Epithelial cell of prostate (primary cell): ENCODE results near the gene BEX3.
"Not testable (repeated sequence)": the region's sequence is repeated elsewhere in the genome, so short reads cannot be mapped to it uniquely, and the experiment has no call there.

Source experiments
- DNase-seq: peaks from one replicate; pipeline ENCODE4 v3.0.0-alpha.2; 2011; ENCODE audit warnings: low read depth, low spot score
- H3K27ac ChIP-seq: fragments of 450-650 bp; 2 replicates; pipeline ENCODE4 v1.5.1; 2017; ENCODE audit warnings: mild to moderate bottlenecking

The BEX3 gene

DNA sequence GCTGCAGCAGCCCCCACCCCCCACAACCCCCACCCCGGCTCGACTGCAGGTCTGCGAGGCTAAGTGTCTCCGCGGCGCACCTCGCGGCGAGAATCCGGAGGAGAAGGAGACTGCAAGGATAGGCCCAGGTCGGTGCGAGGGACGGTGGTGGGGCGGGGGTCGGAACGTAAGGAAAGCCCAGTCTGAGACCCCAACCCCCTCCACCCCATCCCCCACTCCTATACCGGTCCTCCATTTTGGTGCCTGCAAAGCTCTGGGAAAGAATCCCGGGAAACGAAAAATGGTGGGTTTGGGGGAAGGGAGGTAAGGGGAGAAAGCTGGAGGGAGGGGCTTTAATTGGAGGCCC, 614 bp downstream of the BEX3 start:
- peak overlapping the region; percentile 26 for H3K27ac ChIP-seq

GRCh38 chrX:103378990-103379389, 2.7 kb downstream of the BEX3 start:
- no peak overlapping the region for H3K27ac ChIP-seq
- no peak for DNase-seq

More for the DNA sequence above, 614 bp downstream of the BEX3 start:
- no peak for DNase-seq

DNA sequence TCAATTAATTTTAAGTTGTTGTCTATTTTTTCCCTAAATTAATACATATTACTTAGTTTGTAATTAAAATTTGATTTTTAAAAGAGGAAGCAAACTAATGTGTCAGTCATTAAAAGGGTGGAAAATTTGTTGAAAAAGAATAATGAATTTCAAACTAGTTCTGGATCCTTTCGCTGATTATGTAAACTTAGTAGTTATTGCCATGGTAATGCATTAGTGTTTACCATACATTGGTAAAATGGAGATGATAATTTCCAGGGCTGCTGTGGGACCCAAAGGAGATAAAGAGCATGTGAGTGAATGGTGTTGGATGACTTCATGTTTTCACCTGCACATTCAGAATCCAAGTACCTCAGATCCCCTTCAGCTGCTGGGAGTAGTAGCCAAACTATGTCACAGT, 6.5 kb downstream of the BEX3 start:
- no peak overlapping the region for H3K27ac ChIP-seq
- DNase-seq, result no peak

DNA sequence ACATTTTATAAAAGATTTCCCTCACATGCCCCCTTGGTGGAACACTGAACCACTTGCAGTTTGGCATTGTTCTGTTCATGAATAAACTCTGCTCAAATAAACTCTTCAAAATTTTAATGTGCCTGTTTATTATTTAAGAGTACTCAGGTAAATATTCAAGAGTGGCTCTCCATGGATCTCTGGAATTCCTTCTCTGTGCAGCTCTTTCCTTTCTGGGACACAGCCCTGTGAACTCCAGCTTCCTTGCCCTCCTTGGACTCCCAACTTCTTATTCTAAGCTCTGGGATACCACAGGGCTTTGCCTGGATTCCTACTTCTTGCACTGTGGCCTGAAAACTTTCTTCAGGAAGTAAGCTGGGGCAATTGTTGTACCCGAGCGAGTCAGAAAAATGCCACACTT, 8.3 kb downstream of the BEX3 start:
- H3K27ac ChIP-seq, result no peak overlapping the region
- no peak for DNase-seq

DNA sequence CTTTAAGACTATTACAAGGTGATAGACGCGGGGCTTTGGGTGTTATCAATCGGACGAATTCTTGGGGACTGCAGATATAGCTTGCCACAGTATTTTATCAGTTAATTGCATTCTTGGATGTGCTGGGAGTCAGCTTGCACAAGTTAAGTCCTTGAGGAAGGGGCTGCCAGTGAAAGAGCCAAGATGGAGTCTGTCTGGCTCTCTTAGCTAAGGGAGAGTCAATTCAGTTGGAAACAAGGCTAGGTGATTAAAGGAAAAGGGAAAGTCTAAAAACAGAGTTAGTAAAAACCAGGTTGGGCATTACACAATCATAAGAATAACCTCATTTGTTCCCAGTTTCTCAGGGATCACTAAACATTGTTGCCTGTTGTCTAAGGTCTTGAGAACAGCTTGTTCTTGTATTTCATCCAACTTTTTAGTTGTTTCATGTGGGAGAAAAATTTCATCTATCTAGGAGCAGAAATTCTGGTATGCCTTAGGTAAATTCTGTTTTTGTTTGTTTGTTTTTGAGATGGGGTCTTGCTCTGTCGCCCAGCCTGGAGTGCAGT, 9.0 kb downstream of the BEX3 start:
- not testable (repeated sequence) for DNase-seq

DNA sequence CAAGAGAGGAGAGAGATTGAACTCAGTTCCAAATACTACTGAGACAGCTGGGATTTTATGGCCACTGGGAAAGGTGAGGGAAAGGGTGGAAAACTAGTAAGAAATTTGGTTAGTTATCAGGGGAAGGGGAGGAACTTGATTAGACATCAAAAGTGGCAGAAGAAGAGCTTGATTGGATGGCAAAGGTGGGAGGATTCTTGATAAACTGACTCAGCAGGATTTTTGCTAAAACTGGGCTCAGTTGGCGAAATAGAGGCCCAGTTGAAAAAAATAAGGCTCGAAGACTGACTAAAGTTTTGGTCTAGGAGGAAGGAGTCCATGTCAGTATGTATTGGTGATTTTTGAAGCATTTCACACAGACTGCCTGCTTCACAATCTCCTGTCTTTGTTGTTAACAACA, 10.0 kb downstream of the BEX3 start:
- no peak for DNase-seq
- H3K27ac ChIP-seq, result no peak overlapping the region

More for the DNA sequence above, 9.0 kb downstream of the BEX3 start:
- H3K27ac ChIP-seq, result not testable (repeated sequence)

- no peak overlapping the region for H3K27ac ChIP-seq
- no peak for DNase-seq
These were observed 17.1 kb downstream of the BEX3 start for GRCh38 chrX:103393487-103393886.

- no peak overlapping the region for H3K27ac ChIP-seq
- DNase-seq, result no peak
These were observed 19.8 kb downstream of the BEX3 start for GRCh38 chrX:103396186-103396585.

DNA sequence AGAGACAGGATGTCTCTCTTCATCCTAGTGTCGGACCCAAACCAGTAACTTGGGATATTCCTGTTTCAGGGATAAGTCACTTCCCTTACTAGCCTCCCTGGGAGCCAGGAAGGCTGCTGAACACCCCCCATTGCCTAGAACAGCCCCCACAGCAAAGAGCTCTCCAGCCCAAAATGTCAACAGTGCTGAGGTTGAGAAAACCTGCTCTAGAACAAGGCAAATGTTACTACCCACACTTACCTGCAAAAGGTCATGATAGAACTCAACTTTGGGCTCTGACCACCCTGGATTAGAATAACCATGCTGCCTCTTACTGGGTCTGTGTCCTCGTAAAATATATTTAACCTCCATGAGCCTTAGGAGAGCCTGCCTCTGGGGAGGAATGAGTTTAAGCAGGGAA, 20.3 kb downstream of the BEX3 start:
- H3K27ac ChIP-seq, result no peak overlapping the region
- no peak for DNase-seq

GRCh38 chrX:103397707-103398106, 21.4 kb downstream of the BEX3 start:
- peak overlapping the region; percentile 72 for H3K27ac ChIP-seq
- no peak for DNase-seq

GRCh38 chrX:103398421-103398864, 22.1 kb downstream of the BEX3 start:
- DNase-seq, result no peak
- H3K27ac ChIP-seq, result peak overlapping the region; percentile 72

DNA sequence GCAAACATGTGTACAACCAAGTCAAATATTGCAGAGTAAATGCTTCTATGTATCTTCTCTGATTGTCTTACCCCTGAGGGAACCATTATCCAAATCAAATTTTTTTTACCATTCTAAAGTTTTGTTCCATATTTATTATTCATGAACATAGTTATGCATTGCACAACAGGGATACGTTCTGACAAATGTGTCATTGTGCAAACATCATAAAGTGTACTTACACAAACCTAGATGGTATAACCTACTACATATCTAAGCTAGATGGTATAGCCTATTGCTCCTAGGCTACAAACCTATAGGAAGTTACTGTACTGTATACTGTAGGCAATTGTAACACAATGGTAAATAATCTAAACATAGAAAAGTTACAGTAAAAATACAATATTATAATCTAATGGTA, 23.4 kb downstream of the BEX3 start:
- H3K27ac ChIP-seq, result peak overlapping the region; percentile 72
- no peak for DNase-seq

- no peak for DNase-seq
These were observed 24.6 kb downstream of the BEX3 start for GRCh38 chrX:103400931-103401330.

DNA sequence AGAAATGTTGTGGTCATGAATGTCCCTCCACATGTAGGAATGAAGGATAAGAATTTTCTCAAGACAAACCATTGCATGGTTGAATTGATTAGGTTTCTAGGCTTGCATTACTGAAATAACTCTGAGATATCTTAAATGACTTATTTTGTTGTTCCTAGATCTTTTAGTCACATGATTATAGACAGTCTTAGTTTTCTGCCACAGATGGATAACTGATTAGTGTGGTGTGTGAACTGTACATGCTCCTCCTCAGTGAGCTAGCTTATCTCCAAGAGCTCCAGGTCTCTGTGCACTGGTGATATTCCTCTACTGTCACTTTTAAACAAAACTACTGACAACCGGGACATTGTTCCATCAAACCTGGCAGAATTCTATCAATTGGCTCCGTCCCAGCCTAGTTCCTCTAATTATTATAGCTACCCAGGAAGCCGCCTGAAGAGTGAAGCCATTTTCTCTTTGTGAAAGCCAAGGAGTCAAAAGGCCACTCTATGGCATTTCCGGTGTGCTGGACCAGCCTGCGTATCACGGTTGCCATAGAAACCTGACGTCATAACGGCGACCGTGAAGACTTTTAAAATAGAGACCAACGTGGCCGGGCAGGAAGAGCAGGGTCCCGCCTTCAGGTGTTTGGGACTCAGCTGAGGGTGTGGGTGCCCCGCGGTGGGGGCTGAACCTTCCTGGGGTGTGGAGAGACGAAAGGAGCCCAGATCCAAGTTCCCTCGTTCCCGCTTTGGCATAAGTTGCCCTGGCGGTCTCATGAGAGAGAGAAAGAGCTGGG, 28.1 kb downstream of the BEX3 start:
- H3K27ac ChIP-seq, result no peak overlapping the region
- no peak for DNase-seq

More at GRCh38 chrX:103400931-103401330, 24.6 kb downstream of the BEX3 start:
- no peak overlapping the region for H3K27ac ChIP-seq

DNA sequence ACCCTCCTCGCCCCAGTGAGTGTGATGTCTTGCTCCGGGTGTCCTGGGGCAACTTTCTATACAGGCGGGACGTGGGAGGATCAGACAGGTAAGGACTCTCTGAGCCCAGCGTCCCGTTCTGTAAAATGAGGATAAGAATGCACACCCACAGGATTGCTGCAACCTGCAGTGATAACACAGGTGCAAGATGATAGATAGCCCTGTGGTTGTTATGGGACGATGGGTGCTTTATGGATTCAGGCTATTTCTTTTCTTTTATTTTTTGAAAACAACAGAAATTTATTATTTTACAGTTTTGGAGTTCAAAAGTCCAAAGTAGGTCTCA, 28.6 kb downstream of the BEX3 start:
- DNase-seq, result no peak
- no peak overlapping the region for H3K27ac ChIP-seq

GRCh38 chrX:103406256-103406655, 29.9 kb downstream of the BEX3 start:
- no peak overlapping the region for H3K27ac ChIP-seq
- no peak for DNase-seq

DNA sequence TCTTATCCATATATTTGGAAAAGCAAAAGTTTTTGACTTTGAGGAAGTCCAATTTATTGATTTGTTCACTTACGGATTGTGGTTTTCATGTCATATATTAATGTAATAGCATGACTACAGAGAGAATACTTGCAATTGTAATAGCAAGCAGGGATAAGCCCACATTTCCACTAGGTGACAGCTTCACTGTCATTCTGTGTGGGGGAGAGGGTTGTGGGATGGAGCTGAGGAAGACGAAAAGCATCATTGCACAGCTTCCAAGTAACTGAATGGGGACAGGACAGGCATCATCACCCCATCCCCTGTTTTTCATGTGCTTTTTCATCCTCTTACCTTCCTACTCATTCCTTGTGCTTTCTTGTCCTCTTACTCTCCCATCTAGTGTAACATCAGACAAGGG, 31.4 kb downstream of the BEX3 start:
- H3K27ac ChIP-seq, result no peak overlapping the region
- DNase-seq, result no peak

DNA sequence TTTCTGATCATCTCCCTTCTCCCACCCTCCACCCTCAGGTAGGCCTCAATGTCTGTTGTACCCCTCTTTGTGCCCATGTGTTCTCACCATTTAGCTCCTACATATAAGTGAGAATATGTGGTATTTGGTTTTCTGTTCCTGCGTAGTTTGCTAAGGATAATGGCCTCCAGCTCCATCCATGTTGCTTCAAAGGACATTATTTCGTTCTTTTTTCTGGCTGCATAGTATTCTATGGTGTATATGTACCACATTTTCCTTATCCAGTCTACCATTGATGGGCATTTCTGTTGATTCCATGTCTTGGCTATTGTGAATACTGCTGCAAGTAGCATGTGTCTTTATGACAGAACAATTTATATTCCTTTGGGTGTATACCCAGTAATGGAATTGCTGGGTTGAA, 35.4 kb downstream of the BEX3 start:
- H3K27ac ChIP-seq, DNase-seq: not testable (repeated sequence)

DNA sequence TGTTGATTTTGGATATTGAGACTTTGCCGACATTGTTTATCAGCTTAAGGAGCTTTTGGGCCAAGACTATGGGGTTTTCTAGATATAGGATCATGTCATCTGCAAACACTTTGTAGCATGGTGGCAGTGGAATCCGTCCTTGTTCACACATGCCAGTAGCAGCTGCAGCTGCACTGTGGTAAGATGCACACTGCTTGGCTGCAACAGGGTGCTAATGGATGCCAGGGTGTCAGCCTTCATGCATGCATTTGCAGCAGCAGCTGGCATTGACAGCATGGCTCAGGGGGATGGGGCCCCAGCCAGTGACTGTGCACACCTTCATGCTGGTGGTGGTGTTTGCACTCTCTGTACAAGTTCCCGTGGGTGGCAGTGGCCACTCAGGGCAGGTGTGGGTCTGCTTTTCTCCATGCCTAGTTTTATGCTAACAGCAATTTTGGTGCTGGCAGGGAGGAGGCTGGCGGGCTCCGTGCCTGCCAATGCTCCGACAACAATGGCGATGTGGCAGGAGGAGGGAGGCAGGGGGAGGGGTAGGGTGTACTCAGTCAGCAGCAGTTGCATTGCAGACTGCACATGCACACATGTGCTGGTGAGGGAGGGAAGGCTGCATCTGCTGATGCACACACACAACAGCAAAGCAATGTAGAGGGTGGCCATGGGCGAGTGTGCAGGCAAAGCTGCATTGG, 37.5 kb downstream of the BEX3 start:
- no peak for DNase-seq
- no peak overlapping the region for H3K27ac ChIP-seq

GRCh38 chrX:103414561-103414960, 38.2 kb downstream of the BEX3 start:
- H3K27ac ChIP-seq, result no peak overlapping the region
- no peak for DNase-seq

GRCh38 chrX:103415068-103415467, 38.7 kb downstream of the BEX3 start:
- no peak overlapping the region for H3K27ac ChIP-seq
- DNase-seq, result no peak

- no peak overlapping the region for H3K27ac ChIP-seq
- DNase-seq, result no peak
These were observed 39.2 kb downstream of the BEX3 start for GRCh38 chrX:103415528-103415927.
